GM18507 (cell line): Measurements from ENCODE around the gene P4HA3.
"Not testable (repeated sequence)": the region's sequence is repeated elsewhere in the genome, so short reads cannot be mapped to it uniquely, and the experiment has no call there.

Source experiments
- DNase-seq: peaks from one replicate; pipeline ENCODE4 v3.0.0; 2011; ENCODE audit warnings: low read depth; ENCODE audit not compliant: insufficient read length; ENCODE audit errors: extremely low spot score
- FAIRE-seq: peaks from 2 replicates; lab custom pipeline; 2011; peaks lifted over from hg19 to GRCh38; lab: Jason Lieb, UNC

Gene P4HA3

DNA sequence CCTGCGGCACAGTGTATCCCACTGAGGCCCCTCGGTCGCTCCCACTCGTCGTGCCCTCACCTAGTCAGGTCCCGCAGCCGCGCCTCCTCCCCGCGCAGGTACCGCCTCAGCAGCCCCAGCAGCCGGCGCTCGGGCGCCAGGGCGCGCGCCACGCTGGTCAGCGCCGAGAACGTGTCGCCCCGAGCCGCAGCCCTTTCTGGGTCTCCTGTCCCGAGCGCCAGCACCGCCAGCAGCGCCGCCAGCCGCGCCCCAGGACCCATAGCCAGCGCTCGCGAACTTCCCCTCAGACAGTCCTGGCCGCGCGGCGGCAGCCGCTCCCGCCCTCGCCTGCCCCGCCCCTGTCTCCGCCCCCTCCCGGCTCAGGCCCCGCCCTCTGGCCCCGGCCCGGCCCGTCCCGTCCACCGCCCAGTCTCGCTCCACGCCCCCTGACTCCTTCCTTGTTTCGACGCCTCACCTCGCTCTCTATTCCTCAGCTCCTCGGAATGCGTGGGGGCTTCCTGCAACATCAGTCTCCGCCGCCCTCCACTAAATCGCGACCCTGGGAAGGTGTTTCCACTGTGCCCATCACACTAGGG lies at the start of gene P4HA3:
Gene P4HA3, minus strand, starts transcription at position 289 of the 575 bp plus-strand sequence. Its CDS starts 29 bp downstream, at position 260.
- FAIRE-seq (no peak), DNase-seq (peak; percentile 33)

DNA sequence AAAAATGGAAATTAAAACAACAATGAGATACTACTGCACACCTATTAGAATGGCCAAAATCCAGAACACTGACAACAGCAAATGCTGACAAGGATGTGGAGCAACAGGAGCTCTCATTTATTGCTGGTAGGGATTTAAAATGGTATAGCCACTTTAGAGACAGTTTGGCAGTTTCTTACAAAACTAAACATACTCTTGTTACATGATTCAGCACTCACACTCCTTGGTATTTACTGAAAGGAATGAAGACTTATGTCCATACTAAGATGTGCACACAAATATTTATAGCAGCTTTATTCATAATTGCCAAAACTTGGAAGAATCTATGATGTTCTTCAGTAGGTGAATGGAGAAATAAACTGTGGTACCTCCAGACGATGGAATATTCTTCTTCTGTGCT lies 46.0 kb upstream of the P4HA3 start:
- DNase-seq (no peak), FAIRE-seq (no peak)

DNA sequence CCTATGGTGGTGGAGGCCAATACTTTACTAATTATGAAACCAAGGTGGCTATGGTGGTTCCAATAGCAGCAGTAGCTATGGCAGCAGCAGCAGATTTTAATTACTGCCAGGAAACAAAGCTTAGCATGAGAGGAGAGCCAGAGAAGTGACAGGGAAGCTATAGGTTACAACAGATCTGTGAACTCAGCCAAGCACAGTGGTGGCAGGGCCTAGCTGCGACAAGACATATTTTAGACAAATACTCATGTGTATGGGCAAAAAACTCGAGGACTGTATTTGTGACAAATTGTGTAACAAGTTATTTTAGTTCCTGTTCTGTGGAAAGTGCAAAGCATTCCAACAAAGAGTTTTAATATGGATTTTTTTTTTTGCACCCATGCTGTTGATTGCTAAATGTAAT lies 44.2 kb upstream of the P4HA3 start:
- DNase-seq (no peak), FAIRE-seq (no peak)

DNA sequence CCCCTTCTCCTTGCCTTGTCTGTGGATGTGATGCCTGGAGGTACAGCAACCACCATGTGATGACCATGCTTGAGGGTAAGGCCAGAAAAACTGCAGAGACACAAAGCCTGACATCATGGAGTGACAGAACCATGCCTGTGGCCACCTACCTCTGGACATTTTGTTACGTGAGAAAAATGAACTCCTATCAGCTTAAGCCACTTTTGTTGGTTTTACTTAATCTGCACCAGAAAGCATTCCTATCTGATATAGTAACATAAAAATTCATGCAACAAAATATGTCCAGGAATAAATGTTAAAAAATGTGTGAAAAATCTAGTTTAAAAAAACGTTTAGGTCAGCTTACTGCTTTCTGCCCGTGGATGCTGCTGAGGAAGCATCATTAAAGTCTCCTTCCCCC lies 42.6 kb upstream of the P4HA3 start:
- FAIRE-seq, result no peak
- DNase-seq, result no peak

DNA sequence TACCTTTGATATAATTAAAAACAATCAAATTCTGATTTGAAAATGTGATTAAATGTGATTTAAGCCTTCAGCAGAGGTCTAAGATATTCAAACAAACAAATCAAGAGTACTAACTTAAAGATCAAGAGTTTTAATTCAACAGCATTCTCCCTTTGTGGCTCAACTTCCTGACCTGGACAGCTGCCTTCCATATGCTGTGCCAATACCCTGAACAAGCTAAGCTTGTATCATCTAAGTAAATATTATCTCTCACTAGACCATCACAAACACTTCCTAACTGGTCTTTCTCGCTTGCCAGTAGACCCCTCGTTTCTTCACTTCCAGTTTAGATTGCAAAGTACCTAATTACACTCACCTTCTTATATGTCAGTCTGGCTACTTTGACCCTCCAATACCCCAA lies 35.9 kb upstream of the P4HA3 start:
- FAIRE-seq (no peak), DNase-seq (no peak)

DNA sequence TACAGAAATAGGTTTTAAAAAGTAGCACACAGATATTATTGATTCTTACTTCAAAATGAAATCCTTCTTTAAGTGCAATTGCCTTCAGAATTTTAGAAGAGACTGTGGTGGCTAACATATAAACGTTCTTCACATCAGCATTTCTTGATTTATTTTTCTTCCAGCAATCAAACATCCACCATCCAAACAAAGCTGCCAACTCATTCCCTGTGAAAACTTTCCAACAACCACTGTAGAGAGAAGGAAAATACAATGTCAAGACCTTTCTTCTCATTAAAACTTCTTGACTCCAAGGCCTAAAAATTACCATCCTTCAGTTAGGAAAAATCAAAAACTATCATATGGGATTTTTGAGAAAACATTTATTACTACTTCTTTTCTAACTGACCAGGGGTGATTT lies 34.0 kb upstream of the P4HA3 start:
- DNase-seq (no peak), FAIRE-seq (no peak)

DNA sequence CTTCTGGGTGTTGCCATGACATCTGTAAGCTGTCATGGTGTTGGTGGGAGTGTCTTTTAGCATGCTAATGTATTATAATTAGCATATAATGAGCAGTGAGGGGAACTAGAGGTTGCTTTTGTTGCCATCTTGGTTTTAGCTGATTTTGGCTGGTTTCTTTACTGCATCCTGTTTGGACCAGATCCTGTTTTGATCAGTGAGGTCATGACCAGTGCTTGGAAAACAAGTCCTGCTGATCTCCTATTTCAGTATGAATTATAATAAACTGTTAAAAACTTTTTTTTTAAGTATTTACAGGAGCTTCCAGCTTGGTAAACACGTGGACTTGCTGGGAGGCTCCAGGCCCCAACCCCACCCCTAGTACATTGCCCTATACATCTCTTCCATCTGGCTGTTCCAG lies 30.5 kb upstream of the P4HA3 start:
- DNase-seq (no peak), FAIRE-seq (no peak)

DNA sequence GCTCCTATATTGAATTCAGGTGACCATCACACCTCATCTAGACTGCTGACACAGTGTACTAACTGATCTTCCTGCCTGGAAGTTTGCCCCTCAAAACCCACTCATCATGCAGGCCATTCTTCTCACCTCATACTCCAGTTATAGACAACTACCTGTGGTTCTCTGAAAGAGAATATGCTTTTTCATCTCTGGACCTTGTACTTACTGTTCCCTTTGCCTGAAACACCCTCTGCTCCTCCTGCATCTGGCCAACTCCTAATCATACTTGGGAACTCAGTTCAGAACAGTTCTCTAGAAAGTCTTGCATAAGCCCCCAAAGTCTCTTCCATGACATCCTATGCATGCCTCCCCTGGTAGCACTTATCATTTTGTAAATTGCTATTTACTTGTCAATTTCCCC lies 28.2 kb upstream of the P4HA3 start:
- FAIRE-seq (no peak), DNase-seq (no peak)

DNA sequence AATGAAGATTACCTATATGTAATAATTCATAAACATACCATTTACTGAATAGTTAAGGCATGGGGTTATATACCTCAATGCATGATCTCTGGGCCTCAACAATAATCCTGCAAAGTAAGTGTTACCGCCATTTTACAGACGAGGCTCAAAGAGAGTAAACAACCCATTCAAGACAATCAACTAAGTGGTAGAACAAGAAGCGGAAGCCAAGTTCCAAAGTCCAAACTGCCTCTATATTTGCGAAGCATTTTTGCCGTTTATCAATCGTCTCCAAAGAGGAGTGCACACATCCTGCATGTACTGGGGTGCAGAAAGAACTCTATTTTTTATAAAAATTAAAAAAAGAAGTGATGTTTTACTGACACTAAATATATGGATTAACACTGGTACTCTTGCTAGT lies 27.5 kb upstream of the P4HA3 start:
- DNase-seq (no peak), FAIRE-seq (no peak)

DNA sequence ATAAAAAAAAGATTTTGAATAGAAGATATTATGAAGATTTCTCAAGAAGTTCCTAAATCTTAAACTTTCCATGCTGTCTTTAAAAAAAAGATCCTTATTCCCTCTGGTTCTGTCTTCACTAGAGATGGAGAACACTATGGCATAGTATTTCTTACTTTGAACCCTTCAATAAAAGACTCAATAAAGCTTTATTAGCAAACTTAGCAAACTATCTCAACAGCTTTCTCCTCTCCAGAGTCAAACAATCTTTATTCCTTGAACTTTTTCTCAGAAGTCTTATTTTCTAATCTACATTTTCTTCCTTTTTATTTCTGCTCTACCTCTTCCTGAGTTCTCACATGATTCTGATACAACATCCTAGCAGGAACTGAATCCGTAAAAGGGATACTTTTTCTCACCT lies 21.8 kb upstream of the P4HA3 start:
- DNase-seq (no peak), FAIRE-seq (no peak)

DNA sequence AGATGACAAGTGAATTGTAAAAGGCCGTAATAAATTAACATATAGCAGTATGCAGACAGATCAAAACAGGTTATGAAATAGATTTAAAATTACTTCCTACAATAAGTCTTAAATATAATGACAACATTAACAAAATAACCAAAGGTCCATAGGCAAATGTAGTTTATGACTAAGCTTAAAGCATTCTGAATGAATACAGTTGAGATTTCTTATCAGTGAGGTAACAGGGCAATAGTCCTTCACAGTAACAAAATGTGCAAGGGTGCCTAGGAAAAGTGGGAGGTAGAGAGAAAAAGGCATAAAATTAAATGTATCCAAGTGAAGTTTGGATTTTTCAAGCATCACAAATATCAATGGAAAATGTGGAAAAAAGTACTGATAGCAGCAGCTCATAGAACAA lies 20.9 kb upstream of the P4HA3 start:
- DNase-seq (no peak), FAIRE-seq (no peak)

DNA sequence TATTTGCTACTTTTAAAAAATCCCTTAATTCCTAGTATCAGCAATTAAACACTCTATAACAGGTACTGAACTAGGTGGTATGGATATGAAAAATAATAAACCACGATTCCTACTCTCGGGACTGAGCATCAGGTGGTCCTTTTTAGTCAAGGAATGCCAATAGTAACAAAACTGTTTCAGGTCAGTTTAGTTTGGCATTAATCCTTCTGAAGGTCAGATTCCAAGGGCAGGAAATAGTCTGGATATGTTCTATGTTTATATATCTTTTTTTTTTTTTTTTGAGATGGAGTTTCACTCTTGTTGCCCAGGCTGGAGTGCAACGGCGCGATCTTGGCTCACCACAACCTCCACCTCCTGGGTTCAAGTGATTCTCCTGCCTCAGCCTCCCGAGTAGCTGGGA lies 19.6 kb upstream of the P4HA3 start:
- DNase-seq, FAIRE-seq: not testable (repeated sequence)

DNA sequence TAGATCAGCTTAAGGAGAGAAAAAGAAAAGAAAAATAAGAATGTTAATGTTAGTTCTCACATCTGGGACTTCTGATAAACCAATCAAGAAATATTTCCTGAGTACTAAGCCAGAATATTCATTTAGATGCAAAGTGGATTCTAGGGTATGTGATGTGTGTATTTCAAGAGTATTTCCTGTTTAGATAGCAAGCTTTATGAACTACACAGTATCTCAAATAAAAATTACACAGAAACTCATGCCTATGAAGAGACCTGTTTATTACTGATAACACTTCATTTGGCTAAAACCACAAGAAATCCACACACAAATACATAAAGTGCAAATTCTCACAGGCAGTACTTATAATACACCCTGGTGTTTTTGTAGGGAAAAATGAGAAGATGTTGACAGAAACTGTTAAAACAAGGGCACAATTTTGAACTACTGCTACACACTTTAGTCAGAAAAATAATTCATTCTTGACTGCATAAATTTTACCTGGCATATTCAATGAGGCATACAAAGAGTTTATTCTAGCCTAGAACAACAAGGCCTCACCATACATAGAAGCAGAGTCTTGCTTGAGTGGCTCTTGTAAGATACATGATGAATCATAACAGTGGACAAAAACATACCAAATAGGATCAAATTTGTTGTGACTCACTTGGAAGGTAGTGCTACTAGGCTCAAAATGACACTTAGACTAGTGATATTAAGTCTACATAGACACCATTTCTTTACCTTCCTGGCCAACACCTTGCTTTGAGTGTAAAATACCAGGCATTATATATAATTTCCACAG lies 18.8 kb upstream of the P4HA3 start:
- FAIRE-seq, result no peak
- no peak for DNase-seq

DNA sequence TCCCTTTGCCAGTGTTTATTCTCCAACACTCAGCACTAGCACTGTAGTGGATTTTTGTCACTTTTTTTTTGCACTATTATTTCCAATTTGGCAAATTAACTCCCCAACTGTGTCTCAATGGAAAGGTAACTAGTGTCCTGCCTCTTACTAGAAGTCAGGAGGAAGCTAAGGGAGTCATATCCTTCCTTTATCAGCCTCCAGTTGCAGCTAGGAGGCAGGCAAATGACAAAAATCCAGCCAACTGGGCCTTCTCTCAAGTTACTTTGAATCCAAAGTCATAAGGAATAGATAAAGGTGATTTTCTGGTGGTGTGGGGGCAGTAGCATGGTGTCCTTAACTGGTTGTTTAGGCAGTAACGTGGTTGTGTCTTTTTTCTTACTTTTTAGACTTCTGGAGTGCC lies 15.6 kb upstream of the P4HA3 start:
- no peak for DNase-seq
- no peak for FAIRE-seq

DNA sequence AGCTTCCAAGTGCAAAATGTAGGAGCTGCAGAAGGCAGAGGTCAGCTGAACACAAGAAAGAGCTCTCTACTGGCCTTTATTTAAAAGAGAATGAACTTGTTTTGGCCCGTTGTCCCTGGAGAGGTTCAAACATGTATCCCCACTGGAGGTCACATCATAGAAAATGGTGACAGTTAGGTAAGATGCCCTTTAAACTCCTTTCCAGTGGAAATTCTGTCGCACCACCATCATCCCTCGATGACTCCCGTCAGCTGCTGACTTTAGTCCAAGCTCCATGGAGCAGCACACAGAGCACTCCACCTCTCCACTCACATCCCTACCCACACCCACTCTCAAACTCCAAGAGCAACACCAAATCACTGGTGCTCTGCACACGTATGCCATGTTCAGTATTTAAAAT lies 15.2 kb upstream of the P4HA3 start:
- no peak for FAIRE-seq
- no peak for DNase-seq

DNA sequence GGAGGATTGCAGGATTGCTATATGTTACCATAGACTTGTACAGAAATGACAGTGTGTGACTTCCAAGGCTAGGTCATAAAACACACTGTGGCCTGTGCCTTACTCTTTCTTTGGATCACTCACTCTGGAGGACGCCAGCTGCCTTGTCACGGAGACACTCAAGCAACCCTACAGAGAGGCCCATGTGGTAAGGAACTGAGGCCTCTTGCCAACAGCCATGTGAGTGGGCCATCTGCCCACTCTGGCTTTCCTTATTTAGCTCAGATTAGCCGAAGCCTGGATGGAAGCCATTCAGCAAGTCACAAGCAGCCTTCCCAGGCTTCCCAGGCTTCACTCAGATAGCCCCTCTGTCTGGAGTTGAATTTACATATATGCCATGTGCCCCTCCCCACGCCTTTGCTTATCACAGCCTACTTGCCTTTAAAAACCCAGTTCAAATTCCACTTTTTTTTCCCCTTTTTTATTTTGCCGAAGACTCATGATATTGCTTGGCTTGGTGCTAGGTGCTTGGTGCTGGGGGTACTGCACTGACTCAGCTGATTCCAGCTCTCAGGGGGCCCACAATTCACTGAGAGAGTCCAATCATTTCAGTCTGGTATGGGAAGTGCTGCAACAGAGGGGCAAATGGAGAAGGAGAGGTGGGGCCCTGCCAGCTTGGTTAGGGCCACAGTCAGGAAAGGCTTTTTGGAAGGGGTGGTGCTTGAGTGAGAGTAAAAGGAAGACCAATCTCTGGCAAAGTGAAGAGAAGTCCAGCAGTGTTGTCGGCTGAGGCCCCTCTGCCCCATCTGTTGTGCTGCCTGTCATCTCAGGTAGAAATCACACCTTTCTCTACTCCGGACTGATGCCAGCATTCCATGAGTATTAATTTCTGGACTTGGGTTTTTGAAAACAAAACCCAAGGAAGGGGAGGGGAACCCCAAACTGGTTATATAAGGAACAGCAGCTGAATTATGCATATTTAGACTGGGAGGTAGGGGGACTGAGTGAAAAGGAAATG lies 14.5 kb upstream of the P4HA3 start:
- FAIRE-seq (no peak), DNase-seq (no peak)

DNA sequence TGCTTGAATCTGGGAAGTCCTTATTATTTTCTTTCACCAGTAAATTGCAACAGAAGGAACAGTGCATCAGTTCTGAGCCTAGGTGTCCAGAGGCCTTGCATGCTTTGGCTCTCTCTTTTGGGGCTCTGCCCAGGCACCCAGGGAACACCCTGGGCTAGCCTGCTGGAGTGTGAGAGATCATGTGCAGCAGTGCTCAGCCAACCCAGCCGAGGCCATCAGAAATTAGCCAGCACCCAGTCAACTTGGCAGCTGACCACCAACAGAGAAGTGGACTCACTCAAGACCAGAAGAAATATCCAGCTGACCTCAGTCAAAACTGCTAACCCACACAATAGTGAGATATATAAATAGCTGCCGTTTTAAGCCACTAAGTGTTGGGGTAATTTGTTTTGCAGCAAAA lies 11.2 kb upstream of the P4HA3 start:
- FAIRE-seq (no peak), DNase-seq (no peak)

DNA sequence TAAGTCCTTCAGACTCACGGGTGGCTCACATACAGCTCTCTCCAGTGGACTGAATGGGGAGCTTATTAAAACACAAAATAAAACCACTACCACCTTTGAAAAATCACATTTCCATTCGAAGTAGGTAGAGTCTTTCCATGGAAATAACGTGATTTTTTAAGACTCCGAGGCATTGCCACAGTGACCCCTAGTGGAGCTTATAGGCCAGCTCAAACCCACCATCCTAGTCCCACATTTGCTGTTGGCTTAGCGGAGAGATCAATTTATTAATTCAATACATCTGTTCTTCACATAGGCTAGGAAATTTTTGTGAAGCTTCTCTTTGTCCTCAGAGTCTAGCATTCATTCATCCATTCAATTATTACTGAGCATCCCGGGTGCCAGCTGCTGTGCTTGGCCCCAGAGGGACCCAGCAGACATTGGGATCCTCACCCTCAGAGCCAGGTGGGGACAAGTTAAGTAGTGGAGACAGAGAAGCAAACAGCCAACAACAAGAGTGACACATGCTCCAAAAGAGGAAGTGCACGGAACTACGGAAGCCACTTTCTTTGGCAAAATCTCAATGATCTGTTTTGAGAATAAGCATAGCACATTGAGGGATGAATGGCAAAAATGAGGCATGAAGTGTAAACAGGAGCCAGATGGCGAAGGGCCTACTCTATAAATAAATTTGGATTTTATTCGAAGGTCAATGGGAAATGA lies 10.2 kb upstream of the P4HA3 start:
- FAIRE-seq (peak; percentile 65), DNase-seq (no peak)

DNA sequence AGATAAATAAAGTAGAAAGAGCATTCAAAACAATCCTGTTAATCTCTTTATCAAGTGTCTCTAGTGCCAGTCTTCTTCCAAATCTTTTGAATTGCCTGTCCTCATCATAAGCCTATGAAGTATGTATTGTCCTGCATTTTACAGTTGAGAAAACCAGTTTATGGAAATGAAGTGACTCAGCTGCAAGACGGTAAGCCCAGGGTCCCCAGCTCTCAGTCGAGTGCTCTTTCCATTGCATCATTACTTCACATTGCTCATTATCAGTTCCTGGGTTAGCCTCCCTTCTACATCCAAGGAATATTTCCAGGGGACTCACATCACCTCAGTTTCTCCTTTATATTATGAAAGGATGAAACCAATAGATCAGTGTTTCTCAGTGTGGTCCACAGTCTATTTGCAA lies 9.1 kb upstream of the P4HA3 start:
- no peak for FAIRE-seq
- DNase-seq, result no peak
